Breast epithelium (tissue), 3 donors: ENCODE results near the gene TRIM65.

Source experiments
- CTCF ChIP-seq, 3 donors: fragments of 450-650 bp; IDR thresholded peaks; one replicate each; pipeline ENCODE4 v1.5.1; 2016 to 2017; ENCODE audit warnings: antibody characterized with exemption in 3 of 3, mild to moderate bottlenecking in 3 of 3, moderate library complexity in 3 of 3
- POLR2A ChIP-seq: fragments of 450-650 bp; IDR thresholded peaks from one replicate; pipeline ENCODE4 v1.6.1; 2016; ENCODE audit warnings: antibody characterized with exemption, mild to moderate bottlenecking, moderate library complexity

DNA sequence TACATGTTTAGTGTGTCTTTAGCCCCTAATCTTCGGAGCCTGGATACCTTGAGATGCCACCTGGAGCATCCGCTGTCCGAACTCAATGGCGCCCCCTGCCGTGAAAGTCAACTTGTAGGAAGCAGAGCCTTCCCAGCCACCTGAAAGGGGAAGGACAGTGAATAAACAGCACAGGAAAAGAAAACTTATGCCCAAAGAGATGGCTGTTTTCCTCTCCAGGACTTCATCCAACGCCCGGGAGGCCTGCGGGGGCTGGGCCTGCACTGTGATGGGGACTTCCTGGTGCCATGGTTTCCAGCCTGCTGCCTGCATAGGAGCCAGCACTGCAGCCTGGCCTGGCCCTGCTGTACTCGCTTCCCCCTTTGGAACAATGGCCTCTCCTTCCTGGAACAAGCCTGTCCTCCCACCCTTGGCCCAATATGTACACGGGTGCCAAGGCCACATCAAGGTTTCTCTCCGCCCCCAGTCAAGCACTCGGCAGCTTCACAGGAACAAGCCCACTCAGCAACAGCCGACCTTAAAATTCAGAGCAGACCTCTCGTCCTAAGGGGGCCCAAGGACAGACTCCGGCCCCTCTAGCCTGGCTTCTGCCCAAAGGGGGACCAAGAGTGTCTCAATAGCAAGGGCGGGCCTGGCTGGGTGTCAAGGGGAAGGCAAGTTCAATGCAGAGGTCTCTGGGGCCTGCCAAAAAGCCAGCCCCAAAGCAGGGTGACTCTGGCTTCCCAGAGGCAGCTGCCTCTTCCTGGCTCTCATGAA lies 48.0 kb downstream of the TRIM65 start:
- TF ChIP-seq POLR2A (no peak), CTCF (IDR thresholded peaks at IDR 0.05) (peak; percentile 54 to 72 (median 63))
